Cardiac muscle cell (in vitro differentiated cells and primary cell): ENCODE data around the gene UBE2D2. TPM values are rescaled to one million over a fixed set of nuclear protein-coding genes. Genes with fewer than 3 reads are reported as not detected.

Source experiments
- DNase-seq, 2 donors: peaks; one replicate each; pipeline versions ENCODE4 v3.0.0 to v3.0.0-alpha.2; 2010 to 2017; ENCODE audit warnings: low read depth in 1 of 2, low spot score in 1 of 2
- H3K27ac ChIP-seq: fragments of 200-600 bp; sonication (generic); 2 replicates; pipeline ENCODE4 v1.5.1; 2016
- H3K27me3 ChIP-seq: fragments of 200-600 bp; sonication (generic); 2 replicates; pipeline ENCODE4 v1.6.0; 2016; ENCODE audit warnings: control low read depth
- H3K36me3 ChIP-seq: fragments of 200-600 bp; sonication (generic); 2 replicates; pipeline ENCODE4 v1.5.1; 2016; ENCODE audit warnings: control low read depth
- H3K4me1 ChIP-seq: fragments of 200-600 bp; sonication (generic); 2 replicates; pipeline ENCODE4 v1.8.1; 2017; ENCODE audit warnings: low read depth, mild to moderate bottlenecking, mixed run types
- H3K4me3 ChIP-seq: fragments of 200-600 bp; sonication (generic); 2 replicates; pipeline ENCODE4 v1.5.1; 2016; ENCODE audit warnings: mild to moderate bottlenecking
- H3K9me3 ChIP-seq: fragments of 200-600 bp; sonication (generic); 2 replicates; pipeline ENCODE4 v1.5.1; 2017; ENCODE audit warnings: low read depth, mild to moderate bottlenecking, control low read depth
- polyA plus RNA-seq: library from polyadenylated mRNA; unstranded; fragments of >200 nt; fragmentation: Nextera tagmentation; extraction: Ambion mirVana; gene quantifications from 2 replicates; pipeline ENCODE4 v1.2.1, GENCODE V29; 2016
- total RNA-seq: library from RNA; depleted of rRNA; stranded (reverse); fragments of >200 nt; gene quantifications from 2 replicates; pipeline ENCODE4 v1.2.3, GENCODE V29; 2016
- TF ChIP-seq, protein P1 (sequence below): IDR thresholded peaks from 2 replicates; pipeline ENCODE4 v1.5.1; 2012; ENCODE audit warnings: low read depth, mild to moderate bottlenecking, low read length

The UBE2D2 gene
- total and polyA plus RNA-seq, 2 experiments from 2014 or later = 236 to 338 TPM

DNA sequence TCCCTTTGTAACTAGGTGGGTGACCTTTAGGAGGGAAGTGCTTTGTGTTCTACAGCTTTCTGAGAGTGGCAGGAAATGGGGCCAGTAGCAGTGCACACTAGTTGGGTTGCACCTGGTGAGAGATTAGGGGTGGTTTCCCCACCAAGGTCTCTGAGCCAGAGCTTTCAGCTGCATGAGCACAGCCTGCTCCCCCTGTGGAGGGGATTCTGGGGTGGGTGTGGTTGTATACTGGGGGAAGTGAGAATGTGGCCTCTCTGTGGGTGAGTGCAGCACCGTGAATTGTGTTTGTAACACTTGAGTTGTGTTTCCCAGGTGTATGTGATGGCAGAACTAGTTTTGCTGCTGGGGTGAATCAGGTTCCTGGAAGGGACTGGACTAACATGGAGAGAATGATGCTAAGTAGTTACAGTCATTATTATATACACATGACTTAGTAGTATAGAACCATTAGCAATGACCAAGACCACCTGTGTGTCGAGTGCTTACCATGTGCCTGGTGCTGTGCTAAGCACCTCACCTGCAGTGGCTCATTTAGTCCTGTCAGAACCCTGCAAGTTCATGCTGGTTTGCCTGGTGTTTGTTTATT, 75.2 kb downstream of the UBE2D2 start:
- no peak for DNase-seq
- H3K27ac ChIP-seq = peak overlapping the region; percentile 41
- no peaks in the 10 kb centered on the region for H3K9me3 ChIP-seq
- TF ChIP-seq, protein P1, sequence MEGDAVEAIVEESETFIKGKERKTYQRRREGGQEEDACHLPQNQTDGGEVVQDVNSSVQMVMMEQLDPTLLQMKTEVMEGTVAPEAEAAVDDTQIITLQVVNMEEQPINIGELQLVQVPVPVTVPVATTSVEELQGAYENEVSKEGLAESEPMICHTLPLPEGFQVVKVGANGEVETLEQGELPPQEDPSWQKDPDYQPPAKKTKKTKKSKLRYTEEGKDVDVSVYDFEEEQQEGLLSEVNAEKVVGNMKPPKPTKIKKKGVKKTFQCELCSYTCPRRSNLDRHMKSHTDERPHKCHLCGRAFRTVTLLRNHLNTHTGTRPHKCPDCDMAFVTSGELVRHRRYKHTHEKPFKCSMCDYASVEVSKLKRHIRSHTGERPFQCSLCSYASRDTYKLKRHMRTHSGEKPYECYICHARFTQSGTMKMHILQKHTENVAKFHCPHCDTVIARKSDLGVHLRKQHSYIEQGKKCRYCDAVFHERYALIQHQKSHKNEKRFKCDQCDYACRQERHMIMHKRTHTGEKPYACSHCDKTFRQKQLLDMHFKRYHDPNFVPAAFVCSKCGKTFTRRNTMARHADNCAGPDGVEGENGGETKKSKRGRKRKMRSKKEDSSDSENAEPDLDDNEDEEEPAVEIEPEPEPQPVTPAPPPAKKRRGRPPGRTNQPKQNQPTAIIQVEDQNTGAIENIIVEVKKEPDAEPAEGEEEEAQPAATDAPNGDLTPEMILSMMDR = no peak
- H3K36me3 ChIP-seq = no peaks in the 10 kb centered on the region
- H3K27me3 ChIP-seq = no peaks in the 10 kb centered on the region
- H3K4me1 ChIP-seq = peaks cover 27% of the 10 kb centered on the region
- no peak overlapping the region for H3K4me3 ChIP-seq

DNA sequence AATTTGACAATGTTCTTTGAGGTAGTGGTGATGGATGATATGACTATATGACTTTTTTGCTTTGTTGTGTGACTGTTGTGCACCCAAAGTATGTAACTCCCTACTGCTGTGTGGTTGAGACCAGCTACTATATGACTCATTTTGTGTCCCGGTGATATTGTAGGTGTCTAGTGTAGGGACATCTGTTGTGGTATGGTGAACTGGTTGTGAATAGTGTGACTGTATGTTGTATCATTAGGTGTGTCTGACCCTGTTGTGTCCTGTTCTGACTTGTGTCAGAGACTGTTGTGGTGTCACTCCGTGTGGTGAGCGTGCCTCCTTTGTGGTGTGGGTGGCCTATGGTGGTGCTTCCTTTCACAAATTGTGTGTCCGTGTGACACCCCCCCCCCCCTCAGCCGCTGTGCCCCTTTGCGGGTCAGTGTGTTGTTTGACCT, 75.9 kb downstream of the UBE2D2 start:
- H3K9me3 ChIP-seq = no peaks in the 10 kb centered on the region
- peaks cover 27% of the 10 kb centered on the region for H3K4me1 ChIP-seq
- H3K27me3 ChIP-seq = no peaks in the 10 kb centered on the region
- TF ChIP-seq, protein P1 = no peak
- no peak overlapping the region for H3K27ac ChIP-seq
- peak overlapping the region; percentile 12 for H3K4me3 ChIP-seq
- no peak for DNase-seq
- H3K36me3 ChIP-seq = no peaks in the 10 kb centered on the region

DNA sequence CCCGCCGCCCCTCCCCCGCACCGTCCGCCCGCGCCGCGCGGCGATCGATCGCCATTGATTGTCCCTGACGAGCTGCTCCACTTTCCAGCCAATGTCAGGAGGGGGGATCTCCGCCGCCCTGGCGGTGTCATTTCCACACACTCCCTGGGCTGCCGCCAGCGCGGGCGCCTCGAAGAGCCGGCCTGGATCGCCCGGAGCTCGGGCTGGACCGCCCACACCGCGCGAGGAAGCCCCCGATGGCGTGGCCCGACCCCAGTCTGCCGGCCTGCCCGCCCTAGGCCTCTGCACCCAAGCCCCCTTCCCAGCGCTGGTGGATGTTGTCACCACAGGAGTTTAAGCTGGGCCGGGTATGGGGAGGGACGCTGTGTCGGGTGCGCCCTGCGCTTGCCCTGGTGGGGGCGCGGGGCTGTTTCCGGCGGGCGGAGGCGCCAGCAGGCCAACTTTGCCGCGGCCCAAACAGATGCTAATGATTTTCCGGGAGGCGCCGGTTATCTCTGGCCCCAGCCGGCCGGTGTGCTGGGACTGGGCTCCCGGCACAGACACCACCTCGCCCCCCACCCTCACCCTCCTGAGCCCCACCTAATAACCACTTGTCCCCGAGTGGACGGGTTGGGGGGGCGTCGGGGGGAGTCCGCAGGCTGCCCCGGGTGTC, 76.4 kb downstream of the UBE2D2 start:
- peak; percentile 84 for DNase-seq
- H3K4me1 ChIP-seq = peaks cover 27% of the 10 kb centered on the region
- H3K27me3 ChIP-seq = no peaks in the 10 kb centered on the region
- H3K36me3 ChIP-seq = no peaks in the 10 kb centered on the region
- peak overlapping the region; percentile 20 for H3K27ac ChIP-seq
- H3K4me3 ChIP-seq = peak overlapping the region; percentile 12
- TF ChIP-seq, protein P1 = no peak
- no peaks in the 10 kb centered on the region for H3K9me3 ChIP-seq

DNA sequence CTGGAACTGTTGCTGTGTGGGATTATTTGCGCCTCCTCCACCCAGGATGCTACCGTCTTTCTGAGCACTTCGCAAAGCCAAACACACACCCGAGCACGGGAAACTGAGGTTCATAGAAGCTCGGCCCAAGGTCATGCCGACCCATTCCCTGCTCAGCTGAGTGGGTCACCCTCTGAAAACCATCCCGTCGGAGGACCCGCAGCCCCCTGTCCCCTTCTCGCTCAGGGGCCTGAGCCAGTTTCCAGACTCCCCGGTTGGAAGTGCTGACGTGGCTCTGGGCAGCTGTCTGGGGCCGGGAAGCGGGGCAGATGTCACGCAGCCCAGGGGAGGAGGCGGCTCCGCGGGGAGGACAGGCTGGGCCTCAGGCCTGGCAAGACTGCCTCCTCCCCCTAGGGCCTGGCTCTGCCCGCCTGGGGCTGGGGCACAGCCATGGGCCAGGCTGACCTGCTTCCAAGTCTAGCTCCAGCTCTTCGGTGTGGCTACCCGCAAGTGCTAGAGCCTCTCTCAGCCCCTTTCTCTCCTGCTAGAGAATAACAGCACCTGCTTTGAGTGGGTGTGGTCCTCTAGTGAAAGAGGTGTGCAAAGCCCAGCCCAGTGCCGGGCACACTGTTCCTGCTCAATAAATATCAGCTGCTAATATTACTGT, 77.1 kb downstream of the UBE2D2 start:
- Histone ChIP-seq H3K36me3 (no peaks in the 10 kb centered on the region), H3K4me3 (peak overlapping the region; percentile 12), H3K4me1 (peaks cover 28% of the 10 kb centered on the region), H3K27me3 (no peaks in the 10 kb centered on the region), H3K9me3 (no peaks in the 10 kb centered on the region), H3K27ac (peak overlapping the region; percentile 36)
- peak in 1 of 2 donors; percentile 77 for DNase-seq
- TF ChIP-seq, protein P1 = no peak

DNA sequence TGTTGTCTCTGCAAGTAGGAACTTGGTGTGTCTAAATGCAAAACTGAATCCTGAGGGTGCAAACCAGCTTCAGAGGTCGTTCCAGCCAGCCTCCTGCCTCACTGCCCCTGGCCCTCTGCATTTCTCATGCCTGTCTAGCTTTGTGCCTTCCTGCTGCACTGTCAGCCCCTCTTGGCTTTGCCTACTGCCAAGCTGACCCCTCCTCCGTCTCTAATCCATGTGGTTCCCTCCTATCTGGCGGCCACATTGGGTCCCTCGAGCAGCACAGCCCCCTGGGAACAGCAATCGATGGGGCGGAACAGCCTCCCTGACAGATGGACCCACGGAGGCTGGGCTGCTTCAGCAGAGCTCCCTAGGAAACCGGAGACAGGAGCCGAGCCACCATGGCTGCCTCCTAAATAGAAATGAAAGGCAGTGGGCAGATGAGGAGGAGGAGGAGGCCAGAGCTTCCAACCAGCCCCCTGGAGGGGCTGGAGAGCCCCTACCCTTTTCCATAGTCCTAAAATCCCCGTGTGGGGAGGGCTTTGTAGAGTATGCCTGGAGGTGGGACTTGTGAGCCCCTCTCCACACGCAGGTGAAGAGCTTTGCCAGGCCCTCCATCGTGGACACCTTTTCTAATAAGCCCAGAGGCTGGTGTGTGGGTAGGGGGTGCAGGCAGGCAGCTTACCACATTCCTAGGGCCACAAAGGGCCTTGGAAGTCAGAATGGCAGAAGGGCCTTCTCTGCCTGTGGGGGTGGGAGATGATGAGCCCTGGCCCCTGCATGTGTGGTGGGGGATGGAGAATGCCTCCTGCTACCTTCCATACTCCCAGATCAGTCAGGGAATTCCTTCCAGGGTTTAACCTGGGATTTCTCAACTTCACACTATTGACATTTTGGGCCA, 77.8 kb downstream of the UBE2D2 start:
- TF ChIP-seq, protein P1 = no peak
- Histone ChIP-seq H3K4me1 (peaks cover 32% of the 10 kb centered on the region), H3K27me3 (no peaks in the 10 kb centered on the region), H3K4me3 (no peak overlapping the region), H3K27ac (no peak overlapping the region), H3K36me3 (no peaks in the 10 kb centered on the region), H3K9me3 (no peaks in the 10 kb centered on the region)
- no peak for DNase-seq
